Epidermal melanocyte (primary cell): Measurements from ENCODE around the gene TNC.

ENCODE experiments used
- DNase-seq: peaks from one replicate; pipeline ENCODE4 v3.0.0; 2011; ENCODE audit warnings: low spot score; ENCODE audit not compliant: insufficient read length

The TNC gene

GRCh38 chr9:115104908-115105307, 13.0 kb downstream of the TNC start:
- no peak for DNase-seq

GRCh38 chr9:115103746-115104477, 14.0 kb downstream of the TNC start:
- no peak for DNase-seq

GRCh38 chr9:115099901-115100300, 18.1 kb downstream of the TNC start:
- no peak for DNase-seq

- no peak for DNase-seq
These were observed 19.6 kb downstream of the TNC start for GRCh38 chr9:115098226-115098965.

- no peak for DNase-seq
These were observed 24.4 kb downstream of the TNC start for GRCh38 chr9:115093520-115093919.

GRCh38 chr9:115090486-115090885, 27.5 kb downstream of the TNC start:
- DNase-seq: no peak

GRCh38 chr9:115088860-115089259, 29.1 kb downstream of the TNC start:
- DNase-seq: no peak

- no peak for DNase-seq
These were observed 31.1 kb downstream of the TNC start for GRCh38 chr9:115086886-115087285.

GRCh38 chr9:115086461-115086860, 31.5 kb downstream of the TNC start:
- DNase-seq: no peak

- no peak for DNase-seq
These were observed 32.1 kb downstream of the TNC start for GRCh38 chr9:115085773-115086377.

GRCh38 chr9:115084709-115085108, 33.2 kb downstream of the TNC start:
- no peak for DNase-seq

- no peak for DNase-seq
These were observed 33.8 kb downstream of the TNC start for GRCh38 chr9:115084157-115084556.

- no peak for DNase-seq
These were observed 37.7 kb downstream of the TNC start for GRCh38 chr9:115080242-115080641.

- no peak for DNase-seq
These were observed 38.8 kb downstream of the TNC start for GRCh38 chr9:115079156-115079555.

- no peak for DNase-seq
These were observed 44.5 kb downstream of the TNC start for GRCh38 chr9:115073456-115073855.

- DNase-seq: no peak
These were observed 46.8 kb downstream of the TNC start for GRCh38 chr9:115071176-115071575.

GRCh38 chr9:115069771-115070170, 48.2 kb downstream of the TNC start:
- no peak for DNase-seq

GRCh38 chr9:115069302-115069701, 48.7 kb downstream of the TNC start:
- no peak for DNase-seq

GRCh38 chr9:115068031-115068430, 49.9 kb downstream of the TNC start:
- DNase-seq: no peak

- DNase-seq: no peak
These were observed 54.7 kb downstream of the TNC start for GRCh38 chr9:115063058-115063845.

GRCh38 chr9:115058684-115059315, 59.2 kb downstream of the TNC start:
- DNase-seq: peak; percentile 79
